Panc1 (cell line): ENCODE results near the gene CD6. TPM values are rescaled to one million over a fixed set of nuclear protein-coding genes. Genes with fewer than 3 reads are reported as not detected.

Experiments used
- ATAC-seq: fragments of 200-7000 bp; cut with Tn5 transposase; 2 replicates; pipeline ENCODE4 v1.9.1; 2020; ENCODE audit warnings: mild to moderate bottlenecking, moderate library complexity
- BruUV-seq: library from RNA; stranded (reverse); fragments of 400-500 nt; replicated peaks from 2 replicates; lab custom pipeline; 2021; lab: Mats Ljungman, UMichigan
- CTCF ChIA-PET: fragments of 300-600 bp; sonication (Branson Sonifier 250); formaldehyde crosslinking; loops from one replicate; lab custom pipeline; 2022; ENCODE audit warnings: antibody characterized with exemption; lab: Charles Lee
- POLR2A ChIA-PET: fragments of 300-600 bp; sonication (Branson Sonifier 250); formaldehyde crosslinking; loops from one replicate; lab custom pipeline; 2022; ENCODE audit warnings: antibody characterized with exemption; lab: Charles Lee
- DNase-seq: peaks from one replicate; pipeline ENCODE4 v3.0.0-alpha.2; 2010; ENCODE audit warnings: low read depth, low spot score
- H3K27ac ChIP-seq: 2 replicates; pipeline ENCODE4 v1.5.1; 2011; ENCODE audit warnings: mild to moderate bottlenecking, low read length, inconsistent platforms
- H3K27me3 ChIP-seq: fragments of 200-500 bp; sonication (Bioruptor generic); 2 replicates; pipeline ENCODE4 v1.6.0; 2014; ENCODE audit warnings: low read length, inconsistent platforms; ENCODE audit not compliant: control insufficient read depth, insufficient read depth
- H3K36me3 ChIP-seq: fragments of 200-500 bp; sonication (Bioruptor generic); 2 replicates; pipeline ENCODE4 v1.5.1; 2014; ENCODE audit warnings: inconsistent platforms, mild to moderate bottlenecking, low read length, moderate library complexity; ENCODE audit not compliant: control insufficient read depth, insufficient read depth
- H3K4me1 ChIP-seq: 2 replicates; pipeline ENCODE4 v1.5.1; 2011; ENCODE audit warnings: inconsistent platforms, mild to moderate bottlenecking, low read length, moderate library complexity; ENCODE audit not compliant: control insufficient read depth, insufficient read depth
- H3K4me3 ChIP-seq, 2 experiments: 2 replicates each; pipeline ENCODE4 v1.5.1; 2011 to 2012; ENCODE audit warnings: low read depth in 2 of 2, low read length in 2 of 2, mild to moderate bottlenecking in 2 of 2, inconsistent platforms in 1 of 2, moderate library complexity in 1 of 2
- H3K9me3 ChIP-seq: fragments of 200-500 bp; sonication (Bioruptor generic); 2 replicates; pipeline ENCODE4 v1.5.1; 2014; ENCODE audit warnings: low read depth, mild to moderate bottlenecking, inconsistent platforms, low read length, moderate library complexity; ENCODE audit not compliant: control insufficient read depth, insufficient read depth
- CTCF ChIP-seq: fragments of 450-650 bp; IDR thresholded peaks from 2 replicates; pipeline ENCODE4 v1.5.1; 2017; ENCODE audit warnings: mild to moderate bottlenecking
- POLR2AphosphoS5 ChIP-seq: IDR thresholded peaks from 2 replicates; pipeline ENCODE4 v1.6.1; 2012; ENCODE audit warnings: mild to moderate bottlenecking, low read depth, low read length, moderate library complexity
- REST ChIP-seq, 2 experiments: IDR thresholded peaks; 2 replicates each; pipeline ENCODE4 v1.6.1; 2011 to 2012; ENCODE audit warnings: low read depth in 2 of 2, control low read depth in 1 of 2, low read length in 1 of 2, mild to moderate bottlenecking in 1 of 2, moderate library complexity in 1 of 2; ENCODE audit not compliant: insufficient read depth in 1 of 2
- SIN3A ChIP-seq: IDR thresholded peaks from 2 replicates; pipeline ENCODE4 v1.6.1; 2012; ENCODE audit warnings: low read depth, mild to moderate bottlenecking, low read length, moderate library complexity, borderline replicate concordance; ENCODE audit not compliant: insufficient read depth
- TCF7L2 ChIP-seq: IDR thresholded peaks from 2 replicates; pipeline ENCODE4 v1.6.1; 2011; ENCODE audit warnings: mild to moderate bottlenecking, low read depth, low read length, inconsistent platforms
- in situ Hi-C: cut with HindIII; loops from 2 replicates; pipeline ENCODE4 v1.10.0; 2016; ENCODE audit warnings: low sequenced_read_pairs, low pct_unique_long_range_greater_than_20kb
- intact Hi-C: fragments of 100-400 bp; cut with micrococcal nuclease; formaldehyde crosslinking; loops from one replicate; pipeline ENCODE4 v1.10.0; 2022; ENCODE audit not compliant: unreplicated experiment
- total RNA-seq: library from RNA; stranded (reverse); gene quantifications from one replicate; pipeline ENCODE4 v1.2.1, GENCODE V29; 2021; ENCODE audit not compliant: unreplicated experiment

Gene CD6
- total RNA-seq, 1 experiment from 2014 or later = 1.1 TPM

- DNase-seq = no peak
- Histone ChIP-seq H3K4me1 (no peaks in the 10 kb centered on the region), H3K4me3 (no peak overlapping the region), H3K27me3 (no peaks in the 10 kb centered on the region), H3K27ac (no peak overlapping the region), H3K9me3 (no peaks in the 10 kb centered on the region), H3K36me3 (no peaks in the 10 kb centered on the region)
- no TSS peak for BruUV-seq
- in situ Hi-C loops (no loop called here), intact Hi-C loops (no loop called here)
- ChIA-PET CTCF (no interaction called here), POLR2A (no interaction called here)
- TF ChIP-seq POLR2AphosphoS5 = no peak
- no peak for TF ChIP-seq SIN3A
- no peak for TF ChIP-seq REST (IDR thresholded peaks at IDR 0.05; ENCODE audit: insufficient read depth in 1 of 2, low read depth in 2 of 2, low read length in 1 of 2)
- TF ChIP-seq TCF7L2 = no peak
- TF ChIP-seq CTCF = no peak
- no peak for ATAC-seq
Observed at GRCh38 chr11:61035526-61035835, 64.0 kb downstream of the CD6 start.

- in situ Hi-C loops = no loop called here
- Histone ChIP-seq H3K4me3 (no peak overlapping the region), H3K36me3 (no peaks in the 10 kb centered on the region), H3K4me1 (no peaks in the 10 kb centered on the region), H3K27ac (no peak overlapping the region), H3K27me3 (no peaks in the 10 kb centered on the region), H3K9me3 (no peaks in the 10 kb centered on the region)
- DNase-seq = no peak
- no peak for ATAC-seq
- intact Hi-C loops = no loop called here
- ChIA-PET POLR2A (no interaction called here), CTCF (no interaction called here)
- TF ChIP-seq POLR2AphosphoS5 (no peak), TCF7L2 (no peak), REST (IDR thresholded peaks at IDR 0.05; ENCODE audit: insufficient read depth in 1 of 2, low read depth in 2 of 2, low read length in 1 of 2) (no peak), SIN3A (no peak), CTCF (no peak)
- BruUV-seq = no TSS peak
Observed at GRCh38 chr11:61037441-61038093, 66.1 kb downstream of the CD6 start.
